CD8-positive, alpha-beta memory T cell (primary cell): ENCODE measurements around the gene AIFM2. TPM values are rescaled to one million over a fixed set of nuclear protein-coding genes. Genes with fewer than 3 reads are reported as not detected.
"Not testable (repeated sequence)": the region's sequence is repeated elsewhere in the genome, so short reads cannot be mapped to it uniquely, and the experiment has no call there.

Experiments used
- CTCF ChIA-PET: fragments of 350-600 bp; sonication (Branson Sonifier 250); formaldehyde crosslinking; loops from one replicate; lab custom pipeline; 2021; ENCODE audit warnings: antibody characterized with exemption; lab: Charles Lee
- POLR2A ChIA-PET: fragments of 350-600 bp; sonication (Branson Sonifier 250); formaldehyde crosslinking; loops from one replicate; lab custom pipeline; 2021; ENCODE audit warnings: antibody characterized with exemption; lab: Charles Lee
- DNase-seq, 5 donors: peaks; one replicate each; pipeline versions ENCODE4 v3.0.0 to v3.0.0-alpha.2; 2020 to 2022; ENCODE audit warnings: mixed read lengths in 1 of 5
- H3K27ac ChIP-seq: one replicate; pipeline ENCODE4 v1.7.0; 2013; ENCODE audit warnings: low read depth, mild to moderate bottlenecking, low read length, moderate library complexity
- H3K27me3 ChIP-seq: 2 replicates; pipeline ENCODE4 v1.7.0; 2013; ENCODE audit warnings: low read length, mild to moderate bottlenecking; ENCODE audit not compliant: insufficient read depth, poor library complexity, severe bottlenecking
- H3K36me3 ChIP-seq: 2 replicates; pipeline ENCODE4 v1.7.0; 2013; ENCODE audit warnings: mild to moderate bottlenecking, low read length, moderate library complexity; ENCODE audit not compliant: insufficient read depth
- H3K4me1 ChIP-seq: 2 replicates; pipeline ENCODE4 v1.7.0; 2013; ENCODE audit warnings: mild to moderate bottlenecking, low read length, moderate library complexity; ENCODE audit not compliant: insufficient read depth
- H3K4me3 ChIP-seq: 2 replicates; pipeline ENCODE4 v1.7.0; 2013; ENCODE audit warnings: mild to moderate bottlenecking, low read length
- H3K9me3 ChIP-seq: 2 replicates; pipeline ENCODE4 v1.7.0; 2013; ENCODE audit warnings: mild to moderate bottlenecking, low read length
- H3K27ac Mint-ChIP-seq, 8 donors: one replicate each; pipeline ENCODE4 v1.8.0; 2020 to 2021; ENCODE audit warnings: mixed read lengths in 8 of 8, mild to moderate bottlenecking in 6 of 8, inconsistent platforms in 3 of 8, moderate library complexity in 3 of 8
- H3K27me3 Mint-ChIP-seq, 2 donors: one replicate each; pipeline ENCODE4 v1.8.0; 2020 to 2021; ENCODE audit warnings: mixed read lengths in 2 of 2, mild to moderate bottlenecking in 1 of 2, moderate library complexity in 1 of 2
- H3K36me3 Mint-ChIP-seq, 3 donors: one replicate each; pipeline ENCODE4 v1.8.0; 2020 to 2021; ENCODE audit warnings: mixed read lengths in 3 of 3, inconsistent platforms in 1 of 3, mild to moderate bottlenecking in 1 of 3
- H3K4me1 Mint-ChIP-seq, 3 donors: one replicate each; pipeline ENCODE4 v1.8.0; 2020 to 2021; ENCODE audit warnings: mixed read lengths in 3 of 3, inconsistent platforms in 1 of 3, mild to moderate bottlenecking in 1 of 3
- H3K4me3 Mint-ChIP-seq, 7 donors: one replicate each; pipeline ENCODE4 v1.8.0; 2020 to 2021; ENCODE audit warnings: mixed read lengths in 7 of 7, mild to moderate bottlenecking in 6 of 7, moderate library complexity in 4 of 7, inconsistent platforms in 2 of 7
- H3K9me3 Mint-ChIP-seq, 5 donors: one replicate each; pipeline ENCODE4 v1.8.0; 2020 to 2022; ENCODE audit warnings: mixed read lengths in 5 of 5, mild to moderate bottlenecking in 3 of 5, moderate library complexity in 2 of 5, inconsistent platforms in 1 of 5
- polyA plus RNA-seq: library from polyadenylated mRNA; unstranded; fragments of 300-500 nt; fragmentation: Illumina TruSeq; gene quantifications from one replicate; pipeline ENCODE4 v1.2.3, GENCODE V29; 2021
- total RNA-seq, 2 experiments: library from RNA; stranded (reverse); gene quantifications; one replicate each; pipeline ENCODE4 v1.2.3, GENCODE V29; 2021

Gene AIFM2
- total and polyA plus RNA-seq, 3 experiments from 2014 or later = 3.5 to 17.9 (median 17.6) TPM

DNA sequence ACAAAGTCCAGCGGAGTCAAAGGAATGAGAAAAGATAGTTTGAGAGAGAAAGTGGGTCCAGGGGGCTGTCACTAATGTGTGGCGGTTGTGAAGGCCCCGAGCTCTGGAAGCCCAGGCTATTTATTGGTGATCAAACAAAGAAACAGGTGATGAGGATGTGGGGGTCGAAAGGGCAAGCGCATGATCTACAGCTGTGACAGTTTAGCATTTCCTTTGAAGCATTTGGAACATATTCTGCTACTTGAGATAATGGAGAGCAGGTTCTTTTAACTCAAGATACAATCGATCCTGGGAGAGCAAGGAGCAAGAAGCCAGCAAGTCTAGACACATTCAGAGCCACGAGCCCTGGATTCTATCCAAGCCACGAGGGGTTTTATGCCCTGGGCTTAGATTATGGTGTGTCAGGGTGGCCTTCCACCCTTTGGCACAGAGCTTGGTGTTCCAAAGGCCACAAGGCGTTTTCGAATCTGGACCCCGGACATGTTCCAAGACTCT lies 31.5 kb downstream of the AIFM2 start:
- H3K9me3 ChIP-seq, H3K9me3 Mint-ChIP-seq, H3K36me3 ChIP-seq, H3K4me1 ChIP-seq, H3K27ac ChIP-seq, H3K27me3 Mint-ChIP-seq, CTCF ChIA-PET, H3K4me3 Mint-ChIP-seq, POLR2A ChIA-PET, H3K4me3 ChIP-seq, H3K27me3 ChIP-seq, DNase-seq: not testable (repeated sequence)
- Mint-ChIP-seq H3K36me3 (peaks cover 18 to 90% (median 37%) of the 10 kb centered on the region in 3 donors), H3K27ac (peak overlapping the region in 2 of 8 donors; percentile 22 to 76), H3K4me1 (peaks cover 4 to 29% (median 9%) of the 10 kb centered on the region in 3 donors)

DNA sequence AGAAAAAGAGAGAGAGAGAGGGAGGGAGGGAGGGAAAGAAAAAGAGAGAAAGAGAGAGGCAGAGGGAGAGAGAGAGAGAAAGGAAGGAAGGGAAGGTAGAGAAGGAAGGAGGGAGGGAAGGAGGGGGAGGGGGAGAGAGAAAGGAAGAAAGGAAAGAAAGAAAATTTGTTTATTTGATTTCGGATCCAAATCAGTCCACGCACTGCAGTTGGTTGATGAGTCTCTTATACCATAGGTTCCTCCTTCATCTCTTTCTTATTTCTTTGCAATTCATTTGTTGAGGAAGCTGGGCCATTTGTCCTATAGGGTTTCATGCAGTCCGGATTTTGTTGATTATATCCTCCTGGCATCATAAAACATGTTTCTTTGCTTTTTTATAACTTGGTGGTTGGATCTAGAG lies 34.4 kb downstream of the AIFM2 start:
- H3K4me1 Mint-ChIP-seq = peaks cover 24 to 43% (median 33%) of the 10 kb centered on the region in 3 donors
- H3K4me3 ChIP-seq = no peak overlapping the region
- ChIA-PET POLR2A (no interaction called here), CTCF (interaction anchor here (1.9 to 6.0 kb wide), 3 partner anchors 19 to 140 kb away, joined by 4 to 33 read pairs (median 8); partner anchors contain the start of gene TYSND1)
- H3K27me3 Mint-ChIP-seq = peaks cover 0 to 3% of the 10 kb centered on the region in 2 donors
- no peak overlapping the region for H3K4me3 Mint-ChIP-seq
- H3K9me3 Mint-ChIP-seq = no peaks in the 10 kb centered on the region
- no peak for DNase-seq
- H3K27ac Mint-ChIP-seq = peak overlapping the region in 2 of 8 donors; percentile 9 to 47
- H3K27me3 ChIP-seq = no peaks in the 10 kb centered on the region
- peaks cover 25 to 83% (median 36%) of the 10 kb centered on the region in 3 donors for H3K36me3 Mint-ChIP-seq
- no peak overlapping the region for H3K27ac ChIP-seq
- peaks cover 14% of the 10 kb centered on the region for H3K4me1 ChIP-seq
- H3K36me3 ChIP-seq = no peaks in the 10 kb centered on the region
- H3K9me3 ChIP-seq = no peaks in the 10 kb centered on the region

DNA sequence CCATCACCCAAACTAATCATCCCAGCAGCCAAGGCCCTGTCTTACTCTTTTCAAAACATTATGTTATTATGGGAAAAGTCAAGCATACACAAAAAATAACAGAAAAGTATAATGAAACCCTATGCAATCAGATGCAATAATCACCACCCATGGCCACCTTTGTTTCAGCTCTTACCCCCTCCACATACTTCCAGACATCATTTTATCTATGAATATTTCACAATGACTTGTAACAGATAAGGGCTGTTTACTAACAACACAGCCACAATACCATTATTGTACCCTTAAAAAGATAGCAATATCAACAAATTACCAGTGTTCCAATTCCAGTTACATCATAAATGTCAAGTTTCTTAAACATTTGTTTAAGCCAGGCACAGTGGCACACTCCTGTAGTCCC lies 35.2 kb downstream of the AIFM2 start:
- no peaks in the 10 kb centered on the region for H3K9me3 Mint-ChIP-seq
- Histone ChIP-seq H3K27ac (no peak overlapping the region), H3K4me1 (peaks cover 22% of the 10 kb centered on the region), H3K36me3 (no peaks in the 10 kb centered on the region), H3K27me3 (no peaks in the 10 kb centered on the region), H3K4me3 (no peak overlapping the region), H3K9me3 (no peaks in the 10 kb centered on the region)
- ChIA-PET POLR2A (no interaction called here), CTCF (interaction anchor here (1.9 to 6.0 kb wide), 2 partner anchors 20 to 139 kb away, joined by 4 to 33 read pairs; no protein-coding TSS in a partner anchor)
- peak overlapping the region in 2 of 8 donors; percentile 57 to 68 for H3K27ac Mint-ChIP-seq
- peaks cover 0 to 3% of the 10 kb centered on the region in 2 donors for H3K27me3 Mint-ChIP-seq
- H3K4me1 Mint-ChIP-seq = peaks cover 31 to 51% (median 41%) of the 10 kb centered on the region in 3 donors
- H3K4me3 Mint-ChIP-seq = no peak overlapping the region
- no peak for DNase-seq
- H3K36me3 Mint-ChIP-seq = peaks cover 25 to 77% (median 35%) of the 10 kb centered on the region in 3 donors

DNA sequence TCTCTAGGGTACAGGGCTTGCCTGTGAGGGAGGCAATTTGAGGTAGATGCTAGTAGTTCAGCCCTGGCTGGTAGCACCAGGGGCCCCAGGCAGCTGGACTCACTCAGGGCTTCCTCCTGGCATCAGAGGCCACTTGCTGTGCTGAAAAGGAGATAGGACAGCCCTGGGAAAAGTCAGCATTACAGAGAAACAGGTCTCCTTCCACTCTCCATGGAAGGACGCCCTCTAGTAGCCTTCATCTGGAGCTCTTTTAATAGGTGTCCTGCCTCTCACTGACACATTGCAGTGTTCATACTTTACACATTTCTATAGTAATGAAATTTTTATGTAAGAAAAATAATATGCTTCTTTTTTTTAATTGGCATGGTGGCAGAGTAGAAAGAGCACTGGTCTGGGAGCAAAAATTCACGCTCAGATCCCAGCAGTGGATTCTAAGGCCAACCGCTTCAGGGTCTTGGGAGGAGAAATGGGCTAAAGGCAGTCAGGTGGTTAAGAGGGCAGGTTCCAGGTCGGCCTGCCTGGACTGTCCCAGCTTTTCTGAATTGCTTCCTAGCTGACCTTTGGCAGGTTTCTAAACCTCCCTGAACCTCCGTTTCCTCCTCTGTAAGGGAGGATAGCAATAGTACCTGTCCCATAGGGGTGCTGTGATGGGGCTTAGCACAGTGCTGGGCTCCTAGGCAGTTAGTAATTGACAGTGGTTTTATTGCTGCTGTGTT lies 35.8 kb downstream of the AIFM2 start:
- ChIA-PET POLR2A (no interaction called here), CTCF (interaction anchor here (1.0 to 6.0 kb wide), 5 partner anchors 10 to 139 kb away, joined by 3 to 33 read pairs (median 4); partner anchors contain the start of gene TYSND1)
- H3K36me3 ChIP-seq = no peaks in the 10 kb centered on the region
- DNase-seq = no peak
- no peaks in the 10 kb centered on the region for H3K27me3 ChIP-seq
- peaks cover 28% of the 10 kb centered on the region for H3K4me1 ChIP-seq
- H3K4me3 Mint-ChIP-seq = no peak overlapping the region
- peaks cover 0 to 3% of the 10 kb centered on the region in 2 donors for H3K27me3 Mint-ChIP-seq
- H3K4me1 Mint-ChIP-seq = peaks cover 37 to 57% (median 47%) of the 10 kb centered on the region in 3 donors
- H3K27ac Mint-ChIP-seq = peak overlapping the region in 2 of 8 donors; percentile 57 to 91
- H3K27ac ChIP-seq = no peak overlapping the region
- H3K4me3 ChIP-seq = no peak overlapping the region
- peaks cover 25 to 73% (median 32%) of the 10 kb centered on the region in 3 donors for H3K36me3 Mint-ChIP-seq
- no peaks in the 10 kb centered on the region for H3K9me3 Mint-ChIP-seq
- no peaks in the 10 kb centered on the region for H3K9me3 ChIP-seq

DNA sequence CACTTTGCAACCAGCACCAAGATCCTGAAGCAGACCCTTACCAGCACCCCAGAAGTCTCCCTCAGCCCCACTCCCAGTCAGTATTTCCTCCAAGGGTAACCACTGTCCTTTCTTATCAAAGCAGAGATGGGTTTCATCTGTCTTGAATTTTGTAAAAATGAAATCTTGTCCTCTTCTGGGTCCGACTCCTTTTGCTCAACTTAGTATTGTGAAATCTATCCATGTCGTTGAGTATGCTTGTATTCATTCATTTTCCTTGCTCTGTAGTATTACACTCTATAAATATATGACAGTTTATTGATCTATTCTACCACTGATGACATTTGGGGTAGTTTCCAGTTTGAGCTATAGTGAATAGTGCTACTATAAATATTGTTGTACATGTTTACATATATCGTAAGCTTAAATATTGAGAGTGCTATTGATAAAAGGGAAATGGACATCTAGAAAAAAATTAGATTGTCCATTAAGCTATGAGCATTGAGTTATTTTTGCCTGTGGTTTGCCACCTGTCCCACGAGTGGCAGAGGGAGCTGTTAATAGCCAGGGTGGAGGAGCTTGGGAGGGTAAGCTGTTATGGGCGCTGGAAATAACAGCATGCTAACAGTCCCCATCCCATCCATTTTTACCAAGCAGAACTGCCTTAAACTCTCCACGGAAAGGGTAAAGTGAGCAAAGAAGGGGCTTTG lies 36.5 kb downstream of the AIFM2 start:
- DNase-seq = no peak

DNA sequence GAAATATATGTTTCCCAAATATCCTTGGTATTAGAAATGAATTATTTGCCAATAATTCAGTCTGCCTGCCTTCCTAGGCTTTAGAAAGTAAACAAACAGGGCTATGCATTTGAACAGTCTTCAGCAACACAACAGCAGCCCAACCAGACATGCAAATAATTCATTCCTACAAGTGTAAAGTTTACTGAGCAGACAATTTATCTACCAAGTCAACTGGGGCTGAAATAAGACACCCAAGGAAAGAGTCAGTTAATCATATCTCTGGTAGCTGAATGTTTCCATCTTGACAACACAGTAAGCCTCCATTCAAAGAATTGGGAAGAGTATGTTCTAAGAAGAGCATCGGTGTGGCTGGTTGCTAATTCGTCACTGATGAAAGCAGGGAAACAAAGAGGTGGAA lies 38.4 kb downstream of the AIFM2 start:
- Mint-ChIP-seq H3K27me3 (no peaks in the 10 kb centered on the region), H3K36me3 (peaks cover 13 to 47% (median 14%) of the 10 kb centered on the region in 3 donors), H3K9me3 (no peaks in the 10 kb centered on the region), H3K4me3 (peak overlapping the region; percentile 23 to 90 (median 75)), H3K27ac (peak overlapping the region in 7 of 8 donors; percentile 26 to 98 (median 91)), H3K4me1 (peaks cover 42 to 66% (median 52%) of the 10 kb centered on the region in 3 donors)
- ChIA-PET POLR2A (interaction anchor here (2.1 kb wide), 1 partner anchor 75 kb away, joined by 10 read pairs; the partner anchor contains the start of gene SAR1A), CTCF (interaction anchor here (1.9 to 6.5 kb wide), 4 partner anchors 14 to 270 kb away, joined by 4 to 51 read pairs (median 23); partner anchors contain the start of gene TYSND1)
- Histone ChIP-seq H3K27ac (no peak overlapping the region), H3K4me1 (peaks cover 32% of the 10 kb centered on the region), H3K36me3 (no peaks in the 10 kb centered on the region), H3K27me3 (no peaks in the 10 kb centered on the region), H3K4me3 (peak overlapping the region; percentile 53), H3K9me3 (no peaks in the 10 kb centered on the region)
- no peak for DNase-seq

More for the DNA sequence above, 36.5 kb downstream of the AIFM2 start:
- peaks cover 0 to 1% of the 10 kb centered on the region in 2 donors for H3K27me3 Mint-ChIP-seq
- Histone ChIP-seq H3K36me3 (no peaks in the 10 kb centered on the region), H3K9me3 (no peaks in the 10 kb centered on the region), H3K4me3 (no peak overlapping the region), H3K27me3 (no peaks in the 10 kb centered on the region), H3K27ac (no peak overlapping the region), H3K4me1 (peaks cover 32% of the 10 kb centered on the region)
- peaks cover 19 to 66% (median 25%) of the 10 kb centered on the region in 3 donors for H3K36me3 Mint-ChIP-seq
- CTCF ChIA-PET = interaction anchor here (1.0 to 6.0 kb wide), 5 partner anchors 11 to 138 kb away, joined by 3 to 33 read pairs (median 4); partner anchors contain the start of gene TYSND1
- POLR2A ChIA-PET = no interaction called here
- H3K27ac Mint-ChIP-seq = peak overlapping the region in 4 of 8 donors; percentile 13 to 91 (median 56)
- H3K4me3 Mint-ChIP-seq = peak overlapping the region in 3 of 7 donors; percentile 1 to 33 (median 27)
- H3K4me1 Mint-ChIP-seq = peaks cover 41 to 61% (median 52%) of the 10 kb centered on the region in 3 donors
- H3K9me3 Mint-ChIP-seq = no peaks in the 10 kb centered on the region

DNA sequence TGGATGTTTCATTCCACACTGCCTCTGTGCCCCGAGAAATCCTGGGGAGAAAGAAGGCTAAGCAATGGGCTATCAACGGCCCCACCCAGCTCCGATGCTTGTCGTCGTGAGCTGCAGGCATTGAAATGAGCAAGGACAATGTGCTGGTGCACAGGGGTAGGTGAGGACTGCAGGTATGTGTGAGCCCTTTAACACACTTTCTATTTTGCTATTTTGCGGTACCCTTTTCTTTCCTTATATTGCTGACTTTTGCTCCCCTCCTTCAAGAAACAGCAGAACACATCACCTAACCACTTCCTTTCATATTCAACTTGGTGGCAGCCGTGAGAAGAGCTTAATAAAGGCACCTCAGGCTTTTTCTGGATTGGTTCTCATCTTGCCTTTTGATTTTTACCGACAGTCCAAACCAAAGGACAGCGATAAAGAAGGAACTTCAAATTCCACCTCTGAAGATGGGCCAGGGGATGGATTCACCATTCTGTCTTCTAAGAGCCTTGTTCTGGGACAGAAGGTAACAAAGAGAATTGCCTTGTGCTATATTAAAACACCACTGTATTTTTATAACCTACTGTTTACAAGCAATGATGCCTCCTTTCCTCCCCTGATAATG lies 39.2 kb downstream of the AIFM2 start:
- Mint-ChIP-seq H3K4me1 (peaks cover 42 to 63% (median 52%) of the 10 kb centered on the region in 3 donors), H3K36me3 (peaks cover 13 to 38% (median 14%) of the 10 kb centered on the region in 3 donors), H3K9me3 (no peaks in the 10 kb centered on the region), H3K27ac (peak overlapping the region; percentile 90 to 100 (median 96)), H3K27me3 (no peaks in the 10 kb centered on the region), H3K4me3 (peak overlapping the region; percentile 74 to 97 (median 84))
- POLR2A ChIA-PET = interaction anchor here (2.1 kb wide), 2 partner anchors 53 to 76 kb away, joined by 10 to 11 read pairs; partner anchors contain the start of genes SAR1A and TYSND1
- Histone ChIP-seq H3K36me3 (no peaks in the 10 kb centered on the region), H3K27me3 (no peaks in the 10 kb centered on the region), H3K4me1 (peaks cover 32% of the 10 kb centered on the region), H3K4me3 (peak overlapping the region; percentile 53), H3K9me3 (no peaks in the 10 kb centered on the region), H3K27ac (no peak overlapping the region)
- CTCF ChIA-PET = interaction anchor here (0.7 to 6.5 kb wide), 7 partner anchors 9 to 271 kb away, joined by 3 to 51 read pairs (median 7); partner anchors contain the start of gene TYSND1
- peak in 2 of 5 donors; percentile 47 to 52 for DNase-seq
